Cardiac septum (tissue), 1 donor: Measurements from ENCODE around the gene AGBL5. TPM values are rescaled to one million over a fixed set of nuclear protein-coding genes. Genes with fewer than 3 reads are reported as not detected.
"Not testable (repeated sequence)": the region's sequence is repeated elsewhere in the genome, so short reads cannot be mapped to it uniquely, and the experiment has no call there.

ENCODE experiments used
- DNase-seq: peaks from one replicate; pipeline ENCODE4 v3.0.0-alpha.2; 2020; ENCODE audit warnings: low spot score
- intact Hi-C: fragments of 100-400 bp; cut with DNase I; formaldehyde crosslinking; loops from one replicate; pipeline ENCODE4 v1.14.0; 2022
- total RNA-seq: library from RNA; stranded (reverse); fragmentation: NEBNext Ultra II Directional; extraction: Animal tissue kit (Norgen Biotek cat#: 25700); gene quantifications from one replicate; pipeline ENCODE4 v1.2.1, GENCODE V29; 2021
- donor health status: DM: no; HTN: no; CAD: no.

Gene AGBL5
- total RNA-seq, 1 donor from 2014 or later, result 11.7 TPM

DNA sequence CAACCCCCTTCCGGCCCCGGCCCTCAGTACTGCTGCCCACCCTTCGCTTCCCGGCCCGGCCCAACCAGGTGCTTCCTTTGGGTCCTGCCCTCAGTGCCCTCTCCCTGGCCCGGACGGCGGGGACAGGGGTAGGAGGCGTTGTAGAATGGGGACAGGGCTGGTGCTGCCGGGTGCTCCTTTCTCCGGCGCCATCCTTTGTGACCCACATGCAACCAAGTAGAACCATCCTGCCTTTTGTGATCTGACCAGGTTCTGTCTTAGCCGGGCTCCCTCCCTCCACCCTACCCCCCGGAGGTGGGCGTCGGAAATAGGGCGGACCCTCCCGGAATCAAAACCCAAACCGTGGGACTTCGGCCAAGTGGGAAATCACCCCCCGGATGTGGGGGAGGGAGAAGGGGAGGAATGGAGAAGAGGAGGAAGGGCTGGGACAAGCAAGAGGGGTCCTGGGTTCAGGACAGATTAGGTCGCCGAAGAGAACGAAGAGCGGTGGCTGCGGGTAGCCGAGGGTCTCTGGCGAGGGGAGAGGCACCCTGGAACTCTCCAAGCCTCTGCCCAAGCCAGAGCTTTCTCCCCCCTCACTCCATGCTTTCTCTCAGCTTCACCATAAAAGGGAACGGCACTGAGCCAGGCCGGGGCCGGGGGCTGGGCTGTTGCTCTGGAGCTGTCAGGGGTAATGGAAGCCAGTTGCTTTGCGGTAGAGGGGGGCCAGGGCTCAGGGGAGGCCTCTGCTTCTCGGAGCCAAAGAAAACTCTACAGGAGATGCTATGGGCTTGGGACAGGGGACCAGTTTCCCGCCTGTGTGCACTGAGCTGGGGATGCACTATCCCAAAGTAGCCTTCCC, 20.7 kb downstream of the AGBL5 start:
- intact Hi-C loops, result loop anchor here (1.0 to 5.0 kb wide), 3 partner anchors 9 to 40 kb away; partner anchors contain the start of genes AGBL5 and TMEM214
- DNase-seq, result no peak

DNA sequence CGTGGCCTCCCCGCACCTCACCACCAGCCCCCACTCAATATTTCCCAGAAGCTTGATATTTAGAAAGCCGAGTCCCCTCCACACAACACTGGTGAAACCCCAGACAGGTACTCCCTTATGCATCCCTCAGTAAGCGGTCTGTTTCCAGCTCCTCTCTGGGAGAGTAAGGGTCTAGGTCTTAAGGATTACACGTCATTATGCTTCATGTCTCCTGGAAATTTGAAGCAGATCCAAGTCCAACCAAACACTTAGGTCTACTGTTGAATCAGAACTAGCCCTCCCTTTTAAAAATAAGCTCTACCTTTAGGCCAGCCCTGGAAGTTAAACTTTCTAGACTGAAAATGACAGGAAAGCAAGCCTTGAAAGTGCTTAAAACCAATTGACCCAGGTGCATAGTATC, 21.5 kb downstream of the AGBL5 start:
- intact Hi-C loops, result loop anchor here (2.0 to 5.0 kb wide), 2 partner anchors 22 to 41 kb away; partner anchors contain the start of genes AGBL5 and TMEM214
- no peak for DNase-seq

DNA sequence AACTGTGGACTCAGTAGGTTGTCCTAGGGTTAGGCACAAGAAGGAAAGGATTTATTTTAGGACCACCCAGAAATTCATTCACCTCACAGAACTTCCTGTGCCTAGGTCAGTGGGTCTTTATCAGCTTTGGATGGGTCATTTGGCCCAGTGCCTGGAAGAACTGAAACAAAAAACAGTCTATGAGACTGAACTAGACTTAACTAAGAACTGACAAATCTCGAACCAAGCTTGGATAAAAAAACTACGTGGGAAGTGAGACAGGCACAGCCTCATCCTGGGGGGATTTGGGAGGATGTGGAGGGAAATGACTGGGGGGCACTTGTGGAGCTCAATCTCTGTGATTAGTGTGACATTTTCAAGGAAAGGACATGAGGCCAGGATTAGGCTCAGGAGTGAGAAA, 22.3 kb downstream of the AGBL5 start:
- DNase-seq, result no peak
- intact Hi-C loops, result loop anchor here (2.0 to 5.0 kb wide), 2 partner anchors 23 to 41 kb away; partner anchors contain the start of genes AGBL5 and TMEM214

GRCh38 chr2:27074738-27075565, 23.5 kb downstream of the AGBL5 start:
- intact Hi-C loops, result loop anchor here (5.0 kb wide), 1 partner anchor 43 kb away; the partner anchor contains the start of gene TMEM214
- no peak for DNase-seq

- DNase-seq, intact Hi-C loops: not testable (repeated sequence)
Observed at GRCh38 chr2:27075566-27075871, 24.1 kb downstream of the AGBL5 start.

- DNase-seq, result no peak
- intact Hi-C loops, result no loop called here
Observed at GRCh38 chr2:27076323-27076722, 24.9 kb downstream of the AGBL5 start.

- no peak for DNase-seq
- intact Hi-C loops, result no loop called here
Observed at GRCh38 chr2:27077231-27077630, 25.8 kb downstream of the AGBL5 start.

DNA sequence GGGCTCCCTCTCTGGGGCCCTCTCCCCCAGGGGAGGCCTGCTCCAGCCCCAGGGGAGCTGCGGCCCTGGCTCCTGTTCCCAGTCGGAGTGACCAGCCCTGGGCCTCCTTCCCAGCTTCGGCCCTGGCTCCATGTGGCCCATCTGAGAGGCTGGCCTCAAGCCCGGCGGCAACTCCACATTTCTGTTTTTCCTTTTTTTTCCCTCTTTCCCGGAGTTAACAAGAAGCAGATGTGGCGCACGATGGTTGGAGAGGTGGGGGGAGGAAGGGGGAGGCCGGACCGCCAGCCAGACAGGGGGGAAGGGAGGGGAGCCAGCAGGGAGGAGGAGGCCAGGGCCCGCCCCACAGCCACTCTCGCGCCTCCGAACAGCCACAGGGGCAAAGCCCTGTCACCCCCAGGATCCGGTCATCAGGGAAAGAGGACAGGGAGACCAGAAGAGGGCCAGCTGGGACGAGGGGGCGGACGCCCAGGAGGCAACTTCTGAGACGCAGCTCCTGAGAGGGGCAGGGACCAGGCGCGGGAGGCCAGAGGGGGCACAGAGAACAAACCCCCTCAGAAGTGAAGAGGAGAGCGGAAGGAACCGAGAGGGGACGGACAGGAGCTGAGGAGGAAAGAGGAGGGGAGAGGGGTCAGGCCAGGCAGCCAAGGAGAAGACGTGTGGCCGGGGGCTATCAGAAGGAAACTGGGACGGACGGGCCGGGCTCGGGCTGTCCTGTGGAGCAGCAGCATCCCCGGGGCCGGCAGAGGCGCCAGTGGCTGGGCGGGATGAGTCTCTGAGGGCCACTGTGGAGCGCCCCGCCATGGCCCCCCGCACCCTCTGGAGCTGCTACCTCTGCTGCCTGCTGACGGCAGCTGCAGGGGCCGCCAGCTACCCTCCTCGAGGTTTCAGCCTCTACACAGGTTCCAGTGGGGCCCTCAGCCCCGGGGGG, 27.1 kb downstream of the AGBL5 start, which contains the start of gene EMILIN1:
EMILIN1 (plus strand) TSS at position 349 of the 928 bp plus-strand sequence; CDS start at position 800, 451 bp downstream.
- intact Hi-C loops, result no loop called here
- DNase-seq, result peak; percentile 88

GRCh38 chr2:27079233-27080139, 28.0 kb downstream of the AGBL5 start:
- DNase-seq, result no peak
- intact Hi-C loops, result no loop called here

GRCh38 chr2:27080140-27080469, 28.6 kb downstream of the AGBL5 start:
- intact Hi-C loops, result no loop called here
- DNase-seq, result no peak

DNA sequence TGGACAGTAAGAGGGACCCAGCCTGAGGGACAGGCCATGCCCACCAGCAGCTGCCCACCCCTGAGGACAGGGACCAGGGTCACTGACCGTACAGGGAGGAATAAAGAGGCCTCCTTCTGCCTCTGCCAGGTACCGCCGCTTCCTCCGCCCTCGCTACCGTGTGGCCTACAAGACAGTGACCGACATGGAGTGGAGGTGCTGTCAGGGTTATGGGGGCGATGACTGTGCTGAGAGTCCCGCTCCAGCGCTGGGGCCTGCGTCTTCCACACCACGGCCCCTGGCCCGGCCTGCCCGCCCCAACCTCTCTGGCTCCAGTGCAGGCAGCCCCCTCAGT, 29.1 kb downstream of the AGBL5 start:
- intact Hi-C loops, result no loop called here
- no peak for DNase-seq

- intact Hi-C loops, result loop anchor here (1.0 to 2.0 kb wide), 2 partner anchors 11 to 121 kb away; partner anchors contain the start of gene OST4
- no peak for DNase-seq
Observed at GRCh38 chr2:27081984-27082772, 30.7 kb downstream of the AGBL5 start.

DNA sequence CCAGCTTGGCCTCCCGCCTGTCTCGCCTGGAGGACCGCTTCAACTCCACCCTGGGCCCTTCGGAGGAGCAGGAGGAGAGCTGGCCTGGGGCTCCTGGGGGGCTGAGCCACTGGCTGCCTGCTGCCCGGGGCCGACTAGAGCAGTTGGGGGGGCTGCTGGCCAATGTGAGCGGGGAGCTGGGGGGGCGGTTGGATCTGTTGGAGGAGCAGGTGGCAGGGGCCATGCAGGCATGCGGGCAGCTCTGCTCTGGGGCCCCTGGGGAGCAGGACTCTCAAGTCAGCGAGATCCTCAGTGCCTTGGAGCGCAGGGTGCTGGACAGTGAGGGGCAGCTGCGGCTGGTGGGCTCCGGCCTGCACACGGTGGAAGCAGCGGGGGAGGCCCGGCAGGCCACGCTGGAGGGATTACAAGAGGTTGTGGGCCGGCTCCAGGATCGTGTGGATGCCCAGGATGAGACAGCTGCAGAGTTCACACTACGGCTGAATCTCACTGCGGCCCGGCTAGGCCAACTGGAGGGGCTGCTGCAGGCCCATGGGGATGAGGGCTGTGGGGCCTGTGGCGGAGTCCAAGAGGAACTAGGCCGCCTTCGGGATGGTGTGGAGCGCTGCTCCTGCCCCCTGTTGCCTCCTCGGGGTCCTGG, 31.4 kb downstream of the AGBL5 start:
- DNase-seq, result no peak
- intact Hi-C loops, result loop anchor here (2.0 kb wide), 1 partner anchor 122 kb away; no protein-coding TSS in a partner anchor

- intact Hi-C loops, result loop anchor here (2.0 kb wide), 3 partner anchors 51 to 123 kb away; partner anchors contain the start of gene TMEM214
- DNase-seq, result no peak
Observed at GRCh38 chr2:27083410-27084296, 32.2 kb downstream of the AGBL5 start.

DNA sequence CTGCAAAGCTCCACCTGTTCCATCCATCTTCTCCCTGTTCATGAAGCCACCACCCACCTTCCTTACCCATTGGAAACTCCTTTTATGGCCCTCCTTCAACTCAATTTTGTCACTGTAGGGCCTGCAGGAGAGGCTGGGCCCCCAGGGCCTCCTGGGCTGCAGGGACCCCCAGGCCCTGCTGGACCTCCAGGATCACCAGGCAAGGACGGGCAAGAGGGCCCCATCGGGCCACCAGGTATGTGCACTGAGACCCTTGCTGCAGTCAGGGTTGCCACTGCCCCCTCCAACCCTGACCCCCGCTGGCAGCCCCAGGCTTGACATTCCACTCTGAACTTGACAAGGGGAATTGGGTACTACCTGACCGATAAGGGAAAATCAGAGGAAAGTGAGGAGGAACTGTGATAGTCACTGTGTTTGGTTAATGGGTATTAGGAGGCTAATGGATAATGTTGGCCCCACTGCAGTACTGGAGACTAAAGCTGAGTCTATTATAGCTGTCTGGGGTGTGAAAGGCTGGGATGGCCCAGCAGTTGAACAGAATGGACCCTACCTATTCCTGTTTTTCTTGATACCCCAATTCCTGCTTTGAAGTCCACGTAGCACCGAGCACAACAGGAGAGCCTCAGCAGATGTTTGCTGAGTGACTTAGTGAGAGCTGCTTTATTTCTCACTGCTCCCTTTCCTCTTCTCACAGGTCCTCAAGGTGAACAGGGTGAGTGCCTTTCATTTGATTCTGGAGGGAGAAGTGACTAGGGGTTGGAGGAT, 33.0 kb downstream of the AGBL5 start:
- intact Hi-C loops, result loop anchor here (2.0 kb wide), 2 partner anchors 52 to 116 kb away; partner anchors contain the start of gene TMEM214
- DNase-seq, result no peak
